SH-SY5Y (cell line): ENCODE data around the gene AMOTL2.

Experiments
- GATA2 ChIP-seq: IDR thresholded peaks from 2 replicates; pipeline ENCODE4 v1.6.1; 2011; ENCODE audit warnings: mild to moderate bottlenecking, low read depth, low read length
- GATA3 ChIP-seq: IDR thresholded peaks from 2 replicates; pipeline ENCODE4 v1.6.1; 2011; ENCODE audit warnings: low read depth, mild to moderate bottlenecking, low read length, moderate library complexity

AMOTL2 gene

GRCh38 chr3:134355416-134355815 lies 18.8 kb downstream of the AMOTL2 start:
- no peak for TF ChIP-seq GATA3
- no peak for TF ChIP-seq GATA2

GRCh38 chr3:134354612-134355251 lies 19.5 kb downstream of the AMOTL2 start:
- TF ChIP-seq GATA3 = no peak
- TF ChIP-seq GATA2 = no peak

GRCh38 chr3:134353831-134354611 lies 20.2 kb downstream of the AMOTL2 start:
- TF ChIP-seq GATA3 (no peak), GATA2 (no peak)

- TF ChIP-seq GATA2 (no peak), GATA3 (no peak)
Measured at GRCh38 chr3:134353171-134353825, 20.9 kb downstream of the AMOTL2 start.

GRCh38 chr3:134352031-134352671 lies 22.1 kb downstream of the AMOTL2 start:
- no peak for TF ChIP-seq GATA3
- no peak for TF ChIP-seq GATA2

GRCh38 chr3:134351427-134351826 lies 22.8 kb downstream of the AMOTL2 start:
- no peak for TF ChIP-seq GATA2
- no peak for TF ChIP-seq GATA3

- TF ChIP-seq GATA3 (no peak), GATA2 (no peak)
Measured at GRCh38 chr3:134350861-134351311, 23.4 kb downstream of the AMOTL2 start.

GRCh38 chr3:134350266-134350665 lies 24.0 kb downstream of the AMOTL2 start:
- TF ChIP-seq GATA2 (no peak), GATA3 (no peak)

- TF ChIP-seq GATA3 (no peak), GATA2 (no peak)
Measured at GRCh38 chr3:134348524-134348923, 25.7 kb downstream of the AMOTL2 start.

GRCh38 chr3:134347551-134347950 lies 26.7 kb downstream of the AMOTL2 start:
- TF ChIP-seq GATA3 (no peak), GATA2 (no peak)

- no peak for TF ChIP-seq GATA3
- no peak for TF ChIP-seq GATA2
Measured at GRCh38 chr3:134346744-134347143, 27.5 kb downstream of the AMOTL2 start.

- TF ChIP-seq GATA2 = no peak
- TF ChIP-seq GATA3 = no peak
Measured at GRCh38 chr3:134345202-134345601, 29.0 kb downstream of the AMOTL2 start.

- TF ChIP-seq GATA3 (no peak), GATA2 (no peak)
Measured at GRCh38 chr3:134344560-134344959, 29.7 kb downstream of the AMOTL2 start.

- TF ChIP-seq GATA3 (no peak), GATA2 (no peak)
Measured at GRCh38 chr3:134342259-134342658, 32.0 kb downstream of the AMOTL2 start.
